HepG2 (cell line): ENCODE results near the gene SAMD4B. TPM values are rescaled to one million over a fixed set of nuclear protein-coding genes. Genes with fewer than 3 reads are reported as not detected.

Experiments used
- ATAC-seq: fragments of 200-7000 bp; cut with Tn5 transposase; 3 replicates; pipeline ENCODE4 v1.9.1; 2020; ENCODE audit warnings: mild to moderate bottlenecking, moderate library complexity
- BruUV-seq: library from RNA; stranded (reverse); fragments of 400-500 nt; replicated peaks from 2 replicates; lab custom pipeline; 2021; lab: Mats Ljungman, UMichigan
- CTCF ChIA-PET: fragments of 300-600 bp; formaldehyde crosslinking; extraction: SDS; loops from one replicate; lab custom pipeline; 2021; ENCODE audit warnings: low total read pairs, inconsistent platforms, low intra/inter-chr PET ratio; lab: Yijun Ruan, JAX
- POLR2A ChIA-PET: fragments of 350-600 bp; sonication (Branson Sonifier 250); formaldehyde crosslinking; loops from one replicate; lab custom pipeline; 2020; ENCODE audit warnings: antibody characterized with exemption, inconsistent platforms; lab: Yijun Ruan, JAX
- DNase-seq: peaks from one replicate; pipeline ENCODE4 v3.0.0-alpha.2; 2015; ENCODE audit warnings: low spot score
- FAIRE-seq: peaks from 3 replicates; lab custom pipeline; 2011; peaks lifted over from hg19 to GRCh38; lab: Jason Lieb, UNC
- H2AFZ ChIP-seq: one replicate; pipeline ENCODE4 v1.6.1; 2011; ENCODE audit warnings: low read length, inconsistent platforms
- H3K27ac ChIP-seq: fragments of 300-600 bp; 3 replicates; pipeline ENCODE4 v1.8.0; 2011; ENCODE audit warnings: mixed run types, mild to moderate bottlenecking, mixed read lengths, low read length, inconsistent platforms; ENCODE audit not compliant: insufficient read depth; ENCODE audit errors: extremely low read length
- H3K27me3 ChIP-seq, 2 experiments: fragments of 200-600 bp in 1 of 2; 2 replicates in 1 of 2; 3 replicates in 1 of 2; pipeline versions ENCODE4 v1.6.0 to v1.8.0; 2011; ENCODE audit warnings: low read length in 2 of 2, mild to moderate bottlenecking in 2 of 2, moderate library complexity in 2 of 2, inconsistent platforms in 1 of 2; ENCODE audit not compliant: insufficient read depth in 2 of 2, control insufficient read depth in 1 of 2
- H3K36me3 ChIP-seq, 2 experiments: fragments of 200-600 bp in 1 of 2; replicated peaks in 1 of 2; 2 replicates in 1 of 2; 3 replicates in 1 of 2; pipeline versions ENCODE4 v1.5.1 to v1.8.0; 2011; ENCODE audit warnings: low read length in 2 of 2, inconsistent platforms in 1 of 2; ENCODE audit not compliant: insufficient read depth in 2 of 2, control insufficient read depth in 1 of 2
- H3K4me1 ChIP-seq: 2 replicates; pipeline ENCODE4 v1.5.1; 2012; ENCODE audit warnings: low read length, inconsistent platforms; ENCODE audit not compliant: insufficient read depth
- H3K4me2 ChIP-seq: 2 replicates; pipeline ENCODE4 v1.6.0; 2011; ENCODE audit warnings: low read depth, low read length, inconsistent platforms
- H3K4me3 ChIP-seq, 3 experiments: fragments of 200-600 bp in 1 of 3; sonication (generic), shearing (Covaris generic) in 1 of 3; replicated peaks in 1 of 3; 2 replicates each; pipeline ENCODE4 v1.5.1; 2011 to 2016; ENCODE audit warnings: low read length in 3 of 3, inconsistent platforms in 2 of 3, low read depth in 2 of 3, mild to moderate bottlenecking in 2 of 3, control low read depth in 1 of 3, mixed read lengths in 1 of 3; ENCODE audit not compliant: insufficient read depth in 1 of 3
- H3K79me2 ChIP-seq: one replicate; pipeline ENCODE4 v1.6.1; 2011; ENCODE audit warnings: low read length, inconsistent platforms; ENCODE audit not compliant: insufficient read depth
- H3K9ac ChIP-seq: 2 replicates; pipeline ENCODE4 v1.6.0; 2011; ENCODE audit warnings: mild to moderate bottlenecking, low read depth, low read length, inconsistent platforms; ENCODE audit not compliant: insufficient read depth
- H3K9me3 ChIP-seq: 2 replicates; pipeline ENCODE4 v1.5.1; 2012; ENCODE audit warnings: mild to moderate bottlenecking, low read length
- H4K20me1 ChIP-seq: 2 replicates; pipeline ENCODE4 v1.6.0; 2011; ENCODE audit warnings: inconsistent platforms, mild to moderate bottlenecking, low read length, moderate library complexity; ENCODE audit not compliant: insufficient read depth
- IRF9 ChIP-seq: sonication (generic); formaldehyde crosslinking; IDR thresholded peaks from 2 replicates; pipeline ENCODE4 v1.8.0; 2022; ENCODE audit warnings: missing genetic modification reagents, mild to moderate bottlenecking, borderline replicate concordance
- MTF1 ChIP-seq: sonication (generic); formaldehyde crosslinking; IDR thresholded peaks from 2 replicates; pipeline ENCODE4 v1.5.0; 2020; ENCODE audit warnings: missing genetic modification reagents
- PCBP2 ChIP-seq: fragments of 200-400 bp; formaldehyde crosslinking; optimal IDR thresholded peaks from 2 replicates; pipeline ENCODE3; 2018; ENCODE audit warnings: low read length, low read depth; ENCODE audit not compliant: poor library complexity, severe bottlenecking
- ZNF143 ChIP-seq: sonication (generic); formaldehyde crosslinking; IDR thresholded peaks from 2 replicates; pipeline ENCODE4 v1.4.0; 2020; ENCODE audit warnings: missing genetic modification reagents
- WGBS: methylation state at CpG from one replicate; pipeline ENCODE4 v1.1.6; 2017; ENCODE audit warnings: low lambda C conversion rate; 5-methylcytosine and 5-hydroxymethylcytosine counted together
- in situ Hi-C: cut with HindIII; loops from 2 replicates; pipeline ENCODE4 v1.10.0; 2017; ENCODE audit warnings: low pct_unique_long_range_greater_than_20kb; ENCODE audit not compliant: extremely low pct_ligation_motif_present
- intact Hi-C: fragments of 100-400 bp; cut with micrococcal nuclease; formaldehyde crosslinking; loops from one replicate; pipeline ENCODE4 v1.10.0; 2022; ENCODE audit not compliant: unreplicated experiment
- polyA plus RNA-seq, 8 experiments: library from polyadenylated mRNA; depleted of rRNA in 3 of 8; stranded (reverse) in 7 of 8; unstranded in 1 of 8; fragments of >200 nt; fragmentation: Illumina TruSeq in 4 of 8; extraction: Trizol in 4 of 8; gene quantifications; 2 replicates each; pipeline versions ENCODE4 v1.2.1 to v1.2.3, GENCODE V29; 2011 to 2016; ENCODE audit warnings: low read depth in 4 of 8, missing spikeins in 1 of 8, mixed read lengths in 1 of 8; ENCODE audit not compliant: insufficient read depth in 1 of 8
- total RNA-seq, 5 experiments: library from RNA; depleted of rRNA; stranded (reverse); fragments of >200 nt; fragmentation: Illumina TruSeq; extraction: Trizol; gene quantifications; 2 replicates each; pipeline ENCODE4 v1.2.3, GENCODE V29; 2016; ENCODE audit warnings: low read depth in 1 of 5

SAMD4B gene
- total and polyA plus RNA-seq, 2 of the 13 experiments (the other 11 are each of a cell fraction or from before 2014, with no cell fraction given) = 26.0 to 31.8 TPM

DNA sequence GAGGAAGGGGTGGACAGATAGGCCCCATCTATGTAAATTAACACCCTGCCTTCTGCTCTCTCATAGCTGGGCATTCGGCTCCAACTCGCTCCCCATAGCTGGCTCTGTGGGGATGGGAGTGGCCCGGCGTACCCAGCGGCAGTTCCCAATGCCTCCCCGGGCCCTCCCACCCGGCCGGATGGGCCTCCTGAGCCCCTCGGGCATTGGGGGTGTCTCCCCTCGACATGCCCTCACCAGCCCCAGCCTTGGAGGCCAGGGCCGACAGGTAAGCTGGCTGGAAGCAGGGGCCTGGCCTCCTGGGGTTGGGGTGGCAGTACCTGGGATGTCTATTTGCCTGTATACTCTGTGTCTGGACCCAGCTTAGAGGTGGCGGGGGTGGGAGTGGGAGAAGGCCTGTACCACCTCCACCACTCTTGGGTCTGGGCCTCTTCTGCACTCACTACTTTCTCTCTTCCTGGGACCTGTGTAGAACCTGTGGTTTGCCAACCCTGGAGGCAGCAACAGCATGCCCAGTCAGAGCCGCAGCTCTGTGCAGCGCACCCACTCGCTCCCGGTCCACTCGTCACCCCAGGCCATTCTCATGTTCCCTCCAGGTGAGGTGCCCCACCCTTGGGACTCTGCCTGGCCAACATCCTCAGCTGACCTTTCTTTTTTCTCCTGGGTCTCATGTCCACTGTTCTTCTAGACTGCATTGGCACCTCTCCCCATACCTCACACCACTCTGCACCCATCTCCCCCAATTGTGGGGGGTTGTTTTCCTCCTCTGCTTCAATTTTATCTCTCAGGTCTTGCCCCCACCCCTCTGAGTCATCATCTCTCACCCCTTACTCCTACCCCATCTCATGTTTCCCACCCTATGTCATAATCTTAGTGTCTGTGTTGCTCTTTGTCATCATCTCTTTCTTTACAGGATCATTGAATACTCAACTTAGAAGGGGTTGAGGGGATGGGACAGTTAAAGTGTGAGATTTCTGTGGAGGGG, 38.6 kb downstream of the SAMD4B start (continued):
- TF ChIP-seq IRF9 (CRISPR knock-in tag) = no peak
- no peak for TF ChIP-seq MTF1
- TF ChIP-seq PCBP2 = no peak

GRCh38 chr19:39381910-39382611, 39.8 kb downstream of the SAMD4B start:
- in situ Hi-C loops (no loop called here), intact Hi-C loops (no loop called here)
- H3K9me3 ChIP-seq = no peaks in the 10 kb centered on the region
- H3K4me3 ChIP-seq = no peak overlapping the region
- no peak overlapping the region for H3K9ac ChIP-seq
- TF ChIP-seq ZNF143 (CRISPR knock-in tag) = no peak
- DNase-seq = no peak
- no peak overlapping the region for H2AFZ ChIP-seq
- FAIRE-seq = no peak
- H3K4me2 ChIP-seq = no peak overlapping the region
- H3K36me3 ChIP-seq = peaks cover 37 to 82% of the 10 kb centered on the region in 2 experiments
- no peak overlapping the region for H3K27ac ChIP-seq
- H3K27me3 ChIP-seq = no peaks in the 10 kb centered on the region
- ChIA-PET CTCF (no interaction called here), POLR2A (interaction anchor here (1.5 kb wide), 1 partner anchor 9 kb away, joined by 9 read pairs; the partner anchor contains the start of genes MED29 and PAF1)
- H3K4me1 ChIP-seq = peaks cover 14% of the 10 kb centered on the region
- ATAC-seq = no peak
- no peaks in the 10 kb centered on the region for H3K79me2 ChIP-seq
- BruUV-seq = no TSS peak
- no peaks in the 10 kb centered on the region for H4K20me1 ChIP-seq
- 87% methylated on average over 7 of the region's 10 CpGs for whole genome bisulfite sequencing
